22Rv1 (cell line): ENCODE data around the gene SPATS2L.

ENCODE experiments used
- CTCF ChIP-seq: fragments of 450-650 bp; IDR thresholded peaks from 2 replicates; pipeline ENCODE4 v1.5.1; 2017; ENCODE audit warnings: mild to moderate bottlenecking
- ZFX ChIP-seq: fragments of 450-650 bp; IDR thresholded peaks from 2 replicates; pipeline ENCODE4 v1.6.1; 2017; ENCODE audit warnings: antibody characterized with exemption, borderline replicate concordance

- TF ChIP-seq CTCF, result no peak
- TF ChIP-seq ZFX, result no peak
Observed at GRCh38 chr2:200393191-200393590, 86.7 kb downstream of the SPATS2L start.
